RWPE2 (cell line): ENCODE data around the gene MAB21L1.

ENCODE experiments used
- ATAC-seq: fragments of 200-7000 bp; cut with Tn5 transposase; 3 replicates; pipeline ENCODE4 v1.9.1; 2021; ENCODE audit warnings: low read depth
- DNase-seq: peaks from one replicate; pipeline ENCODE4 v3.0.0-alpha.2; 2020; ENCODE audit warnings: low spot score
- H3K27ac ChIP-seq: fragments of 450-650 bp; 2 replicates; pipeline ENCODE4 v1.5.1; 2017; ENCODE audit warnings: mild to moderate bottlenecking; ENCODE audit not compliant: poor library complexity, severe bottlenecking
- H3K27me3 ChIP-seq: fragments of 250-450 bp; sonication (Bioruptor Pico); 2 replicates; pipeline ENCODE4 v1.5.1; 2021; ENCODE audit warnings: mild to moderate bottlenecking, moderate library complexity; ENCODE audit not compliant: insufficient read depth, poor library complexity, severe bottlenecking
- H3K36me3 ChIP-seq: fragments of 250-450 bp; sonication (Bioruptor Pico); 2 replicates; pipeline ENCODE4 v1.5.1; 2020; ENCODE audit warnings: low read depth, mild to moderate bottlenecking, moderate library complexity
- H3K4me1 ChIP-seq: fragments of 250-450 bp; sonication (Bioruptor Pico); 2 replicates; pipeline ENCODE4 v1.5.1; 2021; ENCODE audit warnings: mild to moderate bottlenecking, moderate library complexity; ENCODE audit not compliant: insufficient read depth, poor library complexity, severe bottlenecking
- H3K4me3 ChIP-seq: fragments of 250-450 bp; sonication (Bioruptor Pico); 2 replicates; pipeline ENCODE4 v1.5.1; 2021; ENCODE audit warnings: mild to moderate bottlenecking, moderate library complexity; ENCODE audit not compliant: severe bottlenecking
- H3K9me3 ChIP-seq: fragments of 250-450 bp; sonication (Bioruptor Pico); 2 replicates; pipeline ENCODE4 v1.5.1; 2021; ENCODE audit warnings: mild to moderate bottlenecking, moderate library complexity; ENCODE audit not compliant: severe bottlenecking
- TF ChIP-seq, protein P1 (sequence below): fragments of 450-650 bp; IDR thresholded peaks from one replicate; pipeline ENCODE4 v1.5.1; 2017; ENCODE audit warnings: mild to moderate bottlenecking, moderate library complexity; ENCODE audit not compliant: poor library complexity, severe bottlenecking

Gene MAB21L1

DNA sequence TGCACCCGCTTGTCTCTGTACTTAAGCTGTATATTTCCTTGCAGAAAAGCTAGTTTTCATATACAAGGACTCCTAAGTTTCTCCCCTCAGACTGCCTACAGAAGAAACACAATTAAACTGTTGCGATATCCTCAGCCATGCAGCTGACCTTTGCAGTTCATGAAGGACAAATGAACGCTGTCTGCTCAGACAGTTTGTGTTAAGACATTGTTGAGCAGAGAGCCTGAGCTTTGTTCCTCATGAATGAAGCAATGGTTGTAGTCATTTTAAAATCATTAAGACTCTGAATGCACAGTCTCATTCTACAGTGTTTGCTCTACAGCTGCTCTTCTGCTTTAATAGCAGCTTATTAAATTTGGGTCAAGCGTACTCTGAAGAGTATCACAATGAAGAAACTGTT, 23.2 kb upstream of the MAB21L1 start:
- TF ChIP-seq, protein P1, sequence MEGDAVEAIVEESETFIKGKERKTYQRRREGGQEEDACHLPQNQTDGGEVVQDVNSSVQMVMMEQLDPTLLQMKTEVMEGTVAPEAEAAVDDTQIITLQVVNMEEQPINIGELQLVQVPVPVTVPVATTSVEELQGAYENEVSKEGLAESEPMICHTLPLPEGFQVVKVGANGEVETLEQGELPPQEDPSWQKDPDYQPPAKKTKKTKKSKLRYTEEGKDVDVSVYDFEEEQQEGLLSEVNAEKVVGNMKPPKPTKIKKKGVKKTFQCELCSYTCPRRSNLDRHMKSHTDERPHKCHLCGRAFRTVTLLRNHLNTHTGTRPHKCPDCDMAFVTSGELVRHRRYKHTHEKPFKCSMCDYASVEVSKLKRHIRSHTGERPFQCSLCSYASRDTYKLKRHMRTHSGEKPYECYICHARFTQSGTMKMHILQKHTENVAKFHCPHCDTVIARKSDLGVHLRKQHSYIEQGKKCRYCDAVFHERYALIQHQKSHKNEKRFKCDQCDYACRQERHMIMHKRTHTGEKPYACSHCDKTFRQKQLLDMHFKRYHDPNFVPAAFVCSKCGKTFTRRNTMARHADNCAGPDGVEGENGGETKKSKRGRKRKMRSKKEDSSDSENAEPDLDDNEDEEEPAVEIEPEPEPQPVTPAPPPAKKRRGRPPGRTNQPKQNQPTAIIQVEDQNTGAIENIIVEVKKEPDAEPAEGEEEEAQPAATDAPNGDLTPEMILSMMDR, result no peak
- Histone ChIP-seq H3K36me3 (no peaks in the 10 kb centered on the region), H3K9me3 (no peaks in the 10 kb centered on the region), H3K27me3 (no peaks in the 10 kb centered on the region), H3K27ac (no peak overlapping the region), H3K4me1 (no peaks in the 10 kb centered on the region), H3K4me3 (no peak overlapping the region)
- no peak for ATAC-seq
- no peak for DNase-seq

DNA sequence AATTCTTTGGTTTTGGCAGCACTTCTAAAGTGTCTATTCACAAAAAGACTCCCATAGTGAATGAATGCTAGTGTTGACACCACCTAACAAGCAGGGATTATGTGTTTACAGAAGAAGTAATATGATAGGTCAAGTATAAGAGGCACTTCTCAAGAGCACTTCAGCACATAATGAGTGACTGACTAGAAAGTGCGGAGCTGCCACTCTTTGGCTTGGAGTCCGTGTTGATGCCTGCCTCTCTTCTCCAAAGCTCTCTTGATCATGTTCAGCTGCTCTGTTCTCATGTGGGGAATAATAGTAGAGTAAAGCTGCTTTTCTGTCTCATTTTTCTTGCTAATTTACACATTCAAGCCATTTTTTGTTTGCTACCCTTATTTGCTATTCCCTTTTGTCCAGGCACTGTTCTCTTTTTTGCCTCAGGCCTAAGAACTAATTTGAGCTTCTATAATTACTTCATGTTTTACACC, 22.7 kb upstream of the MAB21L1 start:
- no peaks in the 10 kb centered on the region for H3K9me3 ChIP-seq
- no peak for DNase-seq
- no peaks in the 10 kb centered on the region for H3K4me1 ChIP-seq
- no peak for ATAC-seq
- no peaks in the 10 kb centered on the region for H3K36me3 ChIP-seq
- no peak overlapping the region for H3K4me3 ChIP-seq
- H3K27ac ChIP-seq, result no peak overlapping the region
- H3K27me3 ChIP-seq, result no peaks in the 10 kb centered on the region
- TF ChIP-seq, protein P1, result no peak

DNA sequence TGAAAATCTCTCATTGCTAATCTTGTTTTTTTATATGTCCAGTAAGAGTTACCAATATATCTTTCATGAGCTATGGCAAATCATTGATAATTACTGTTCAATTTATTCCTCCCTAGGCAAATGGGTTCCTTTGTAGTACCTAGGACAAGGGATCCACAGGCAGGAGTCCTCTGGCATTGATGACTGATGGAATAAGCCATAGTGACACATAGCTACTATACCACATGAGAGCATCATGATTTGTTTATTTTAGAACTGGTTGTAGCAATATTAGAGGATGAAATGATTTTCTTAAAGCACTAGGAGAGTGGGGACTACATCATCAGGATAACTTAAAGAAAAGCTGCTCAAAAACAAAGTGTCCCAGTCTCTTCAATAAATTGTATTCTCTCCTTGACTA, 21.7 kb upstream of the MAB21L1 start:
- no peaks in the 10 kb centered on the region for H3K4me1 ChIP-seq
- DNase-seq, result no peak
- H3K27ac ChIP-seq, result no peak overlapping the region
- H3K9me3 ChIP-seq, result no peaks in the 10 kb centered on the region
- ATAC-seq, result no peak
- no peaks in the 10 kb centered on the region for H3K36me3 ChIP-seq
- TF ChIP-seq, protein P1, result no peak
- H3K4me3 ChIP-seq, result no peak overlapping the region
- no peaks in the 10 kb centered on the region for H3K27me3 ChIP-seq

DNA sequence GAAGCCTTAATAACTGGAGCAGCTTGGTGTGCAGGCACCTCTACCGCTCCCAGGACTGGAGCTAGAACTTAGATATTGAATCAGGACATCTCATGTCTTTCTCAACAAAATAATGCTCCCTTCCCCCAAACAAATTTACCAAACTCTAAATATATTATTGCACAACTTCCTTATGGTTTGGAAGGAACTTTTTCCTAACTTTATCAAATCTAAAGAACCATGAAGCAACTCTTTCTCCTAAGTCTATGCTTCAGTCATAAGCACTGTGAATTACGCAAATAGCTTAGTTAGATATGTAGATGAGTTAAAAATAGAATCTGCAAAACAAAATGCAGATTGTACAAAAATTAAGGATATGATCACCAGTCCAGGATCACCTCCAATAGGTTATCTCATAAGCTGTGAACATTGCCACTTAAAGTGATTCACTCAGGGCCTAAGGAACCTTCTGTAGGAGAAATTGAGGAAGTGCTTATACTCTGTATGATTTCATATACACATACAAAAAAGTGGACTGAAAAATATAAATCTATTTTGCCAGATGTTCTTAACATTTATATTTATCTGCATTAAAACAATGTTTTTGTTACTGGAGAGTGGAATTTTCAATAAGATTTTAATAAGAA, 20.4 kb upstream of the MAB21L1 start:
- Histone ChIP-seq H3K9me3 (no peaks in the 10 kb centered on the region), H3K27me3 (no peaks in the 10 kb centered on the region), H3K4me1 (no peaks in the 10 kb centered on the region), H3K36me3 (no peaks in the 10 kb centered on the region), H3K4me3 (no peak overlapping the region), H3K27ac (no peak overlapping the region)
- DNase-seq (no peak), ATAC-seq (no peak)
- TF ChIP-seq, protein P1, result no peak

DNA sequence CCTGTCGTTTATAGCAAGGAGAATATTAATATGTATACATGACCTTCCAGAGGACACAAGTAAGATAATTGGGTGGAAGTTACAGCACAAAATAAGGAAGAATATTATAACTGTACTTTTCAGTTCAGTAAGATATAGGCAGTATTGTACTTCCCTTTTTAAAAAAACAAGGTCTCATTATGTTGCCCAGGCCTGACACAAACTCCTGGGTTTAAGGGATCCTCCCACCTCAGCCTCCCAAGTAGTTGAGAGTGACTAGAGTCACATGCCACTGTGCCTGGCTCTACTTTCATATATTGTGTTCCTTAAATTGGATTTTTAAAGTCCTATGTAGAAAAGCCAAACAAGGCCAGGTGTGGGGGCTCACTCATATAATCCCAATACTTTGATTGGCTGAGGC, 19.5 kb upstream of the MAB21L1 start:
- Histone ChIP-seq H3K9me3 (no peaks in the 10 kb centered on the region), H3K27me3 (no peaks in the 10 kb centered on the region), H3K27ac (no peak overlapping the region), H3K4me3 (no peak overlapping the region), H3K36me3 (no peaks in the 10 kb centered on the region), H3K4me1 (no peaks in the 10 kb centered on the region)
- ATAC-seq, result no peak
- TF ChIP-seq, protein P1, result no peak
- DNase-seq, result no peak
